Measurements from ENCODE around the gene GLIS1. TPM values are rescaled to one million over a fixed set of nuclear protein-coding genes. Genes with fewer than 3 reads are reported as not detected.
A peak's percentile ranks its signal among the peaks of the same experiment; 100 is the strongest.

Gene GLIS1
- total RNA-seq, 1 experiment from 2014 or later: 0.28 TPM

DNA sequence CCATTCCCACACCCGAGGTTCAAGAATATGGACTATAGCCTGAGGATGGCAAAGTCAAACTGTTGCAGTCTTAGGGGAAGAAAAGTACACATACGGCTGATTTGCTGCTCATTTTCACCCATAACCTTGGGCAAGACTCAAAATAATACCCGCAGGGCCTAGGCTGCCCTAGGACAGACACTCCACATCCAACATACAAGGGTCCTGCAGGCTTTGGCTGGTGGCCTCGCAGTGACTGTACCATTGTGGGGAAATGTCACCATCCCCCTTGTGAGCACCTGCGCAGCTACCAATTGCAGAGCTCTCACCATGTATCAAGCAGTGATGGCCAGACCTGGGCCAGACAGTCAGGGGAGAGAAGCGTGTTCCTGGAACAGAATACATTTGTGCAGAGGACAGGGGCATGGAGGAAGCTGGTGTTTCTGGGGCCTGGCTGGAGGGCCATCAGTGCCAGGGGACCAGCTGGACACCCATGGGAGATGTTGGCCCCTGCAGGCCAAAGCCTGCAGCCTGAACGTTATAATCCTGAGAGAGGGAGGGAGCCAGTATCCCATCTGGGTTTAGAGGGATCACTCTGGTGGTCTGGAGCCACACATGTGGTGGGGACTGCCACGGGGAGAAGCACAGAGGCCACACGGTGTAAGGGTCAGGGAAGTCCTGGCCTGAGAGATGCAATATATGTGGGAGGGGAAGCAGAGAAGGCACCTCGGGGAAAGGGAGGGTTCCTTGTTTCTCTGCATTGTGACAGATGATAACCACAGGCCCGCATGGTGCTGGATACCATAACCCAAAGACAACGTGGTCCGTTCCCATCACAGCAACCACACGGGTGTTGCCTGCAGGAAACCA, 101.2 kb downstream of the GLIS1 start:
- Histone ChIP-seq H2AK5ac (ENCODE audit: insufficient read length, low read length) (no peak overlapping the region), H2BK12ac (ENCODE audit: insufficient read length, low read depth, low read length) (no peak overlapping the region), H3K9me3 (ENCODE audit: control insufficient read depth, low read depth, low read length) (no peaks in the 10 kb centered on the region), H4K8ac (replicated peaks; ENCODE audit: insufficient read length, low read depth, low read length) (no peak overlapping the region), H2BK120ac (ENCODE audit: low read depth, low read length, poor library complexity, severe bottlenecking) (no peak overlapping the region), H3K9ac (ENCODE audit: extremely low read depth, insufficient read length, low read length) (no peak overlapping the region), H3K14ac (ENCODE audit: insufficient read depth, low read length) (no peak overlapping the region), H3K79me1 (ENCODE audit: insufficient read depth, low read depth, low read length, poor library complexity, severe bottlenecking) (no peaks in the 10 kb centered on the region), H3K27me3 (ENCODE audit: insufficient read depth, low read length) (no peaks in the 10 kb centered on the region), H3K56ac (ENCODE audit: insufficient read length, low read depth, low read length) (no peak overlapping the region), H2BK20ac (ENCODE audit: low read depth, low read length, poor library complexity, severe bottlenecking) (no peak overlapping the region), H3K18ac (ENCODE audit: insufficient read length, low read depth, low read length) (no peak overlapping the region), H2BK5ac (ENCODE audit: insufficient read length, low read length) (no peak overlapping the region), H3T11ph (ENCODE audit: low read length) (no peak overlapping the region), H3K4me1 (ENCODE audit: insufficient read depth, low read length) (no peaks in the 10 kb centered on the region; the same call in 1 of the 2 replicates), H3K4me2 (ENCODE audit: insufficient read depth, insufficient read length, low read length) (no peak overlapping the region), H3K27ac (ENCODE audit: insufficient read length, low read depth, low read length) (no peak overlapping the region), H4K20me1 (ENCODE audit: control insufficient read depth, insufficient read depth, insufficient read length) (no peaks in the 10 kb centered on the region), H2BK15ac (ENCODE audit: low read depth, low read length) (no peak overlapping the region), H3K4ac (ENCODE audit: low read depth, low read length) (no peak overlapping the region), H3K79me2 (ENCODE audit: insufficient read depth, low read length) (no peaks in the 10 kb centered on the region), H4K91ac (ENCODE audit: insufficient read length, low read depth, low read length) (no peak overlapping the region), H3K23ac (ENCODE audit: insufficient read length, low read depth, low read length) (no peak overlapping the region), H2AFZ (ENCODE audit: low read length) (no peak overlapping the region), H4K5ac (ENCODE audit: insufficient read length, low read depth, low read length) (no peak overlapping the region), H3K23me2 (ENCODE audit: insufficient read length, low read depth, low read length, poor library complexity, severe bottlenecking) (peaks cover under 1% of the 10 kb centered on the region)
- no CpG with 5 or more reads among the region's 14 CpGs for WGBS (ENCODE audit: extremely low coverage, insufficient read length, low lambda C conversion rate)
- Mint-ChIP-seq H3K36me3 (ENCODE audit: insufficient read depth in 1 of 3, low read depth in 3 of 3) (no peaks in the 10 kb centered on the region), H3K4me3 (no peak overlapping the region), H3K4me1 (peaks cover 0 to 8% of the 10 kb centered on the region in 2 experiments; a peak in 2 of 4 replicates), H3K27me3 (ENCODE audit: low read depth) (peaks cover 4% of the 10 kb centered on the region), H3K27ac (no peak overlapping the region), H3K9me3 (no peaks in the 10 kb centered on the region)
- peak; percentile 16 for DNase-seq
- TF ChIP-seq, protein P1, sequence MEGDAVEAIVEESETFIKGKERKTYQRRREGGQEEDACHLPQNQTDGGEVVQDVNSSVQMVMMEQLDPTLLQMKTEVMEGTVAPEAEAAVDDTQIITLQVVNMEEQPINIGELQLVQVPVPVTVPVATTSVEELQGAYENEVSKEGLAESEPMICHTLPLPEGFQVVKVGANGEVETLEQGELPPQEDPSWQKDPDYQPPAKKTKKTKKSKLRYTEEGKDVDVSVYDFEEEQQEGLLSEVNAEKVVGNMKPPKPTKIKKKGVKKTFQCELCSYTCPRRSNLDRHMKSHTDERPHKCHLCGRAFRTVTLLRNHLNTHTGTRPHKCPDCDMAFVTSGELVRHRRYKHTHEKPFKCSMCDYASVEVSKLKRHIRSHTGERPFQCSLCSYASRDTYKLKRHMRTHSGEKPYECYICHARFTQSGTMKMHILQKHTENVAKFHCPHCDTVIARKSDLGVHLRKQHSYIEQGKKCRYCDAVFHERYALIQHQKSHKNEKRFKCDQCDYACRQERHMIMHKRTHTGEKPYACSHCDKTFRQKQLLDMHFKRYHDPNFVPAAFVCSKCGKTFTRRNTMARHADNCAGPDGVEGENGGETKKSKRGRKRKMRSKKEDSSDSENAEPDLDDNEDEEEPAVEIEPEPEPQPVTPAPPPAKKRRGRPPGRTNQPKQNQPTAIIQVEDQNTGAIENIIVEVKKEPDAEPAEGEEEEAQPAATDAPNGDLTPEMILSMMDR (conservative IDR thresholded peaks at IDR 0.05): no peak
